ENCODE measurements around the gene FOLR2. TPM values are rescaled to one million over a fixed set of nuclear protein-coding genes. Genes with fewer than 3 reads are reported as not detected.

The FOLR2 gene
- total and polyA plus RNA-seq, 4 donors: 9.4 to 31.5 (median 16.7) TPM

DNA sequence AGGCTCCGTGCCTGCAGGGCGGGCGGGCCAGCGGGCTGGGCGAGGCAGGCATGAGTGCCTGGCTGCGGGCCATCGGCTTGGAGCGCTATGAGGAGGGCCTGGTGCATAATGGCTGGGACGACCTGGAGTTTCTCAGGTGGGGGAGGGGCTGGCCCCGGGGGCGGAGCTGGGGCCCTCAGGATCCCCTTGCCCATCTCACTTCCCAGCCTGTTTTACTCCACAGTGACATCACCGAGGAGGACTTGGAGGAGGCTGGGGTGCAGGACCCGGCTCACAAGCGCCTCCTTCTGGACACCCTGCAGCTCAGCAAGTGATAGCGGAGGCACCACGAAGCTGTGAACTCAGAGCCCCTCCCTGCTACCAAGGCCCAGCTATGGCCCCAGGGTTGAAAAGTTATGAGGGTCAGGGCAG, 21.5 kb downstream of the FOLR2 start:
- no peaks in the 10 kb centered on the region for H3K9me3 ChIP-seq (ENCODE audit: control insufficient read depth in 4 of 4, low read length in 3 of 4)
- peaks cover 5 to 44% (median 17%) of the 10 kb centered on the region in 4 donors for H3K36me3 ChIP-seq (ENCODE audit: control insufficient read depth in 4 of 4, insufficient read depth in 3 of 4, low read depth in 1 of 4, low read length in 3 of 4)
- no peak overlapping the region for H3K27ac ChIP-seq (ENCODE audit: low read depth in 1 of 2, low read length in 2 of 2)
- no peak overlapping the region for H3K9ac ChIP-seq (ENCODE audit: low read depth in 1 of 2, low read length in 2 of 2)
- TF ChIP-seq EGR1 (IDR thresholded peaks at IDR 0.05; ENCODE audit: low read depth in 2 of 2): no peak
- TF ChIP-seq CTCF (IDR thresholded peaks at IDR 0.05; ENCODE audit: low read depth, low read length, missing input control): peak; percentile 36
- peaks cover 6 to 22% (median 16%) of the 10 kb centered on the region in 4 donors for H3K4me1 ChIP-seq (ENCODE audit: control insufficient read depth in 4 of 4, insufficient read depth in 4 of 4, low read length in 3 of 4)
- DNase-seq (ENCODE audit: low spot score): peak; percentile 61
- H3K27me3 ChIP-seq (ENCODE audit: control insufficient read depth in 4 of 4, insufficient read depth in 4 of 4, low read length in 3 of 4): peaks cover 0 to 6% (median 2%) of the 10 kb centered on the region in 4 donors
- no peak overlapping the region for H3K4me3 ChIP-seq (ENCODE audit: low read depth in 1 of 3, low read length in 3 of 3)
- WGBS: 69% methylated on average over 16 of the region's 16 CpGs

DNA sequence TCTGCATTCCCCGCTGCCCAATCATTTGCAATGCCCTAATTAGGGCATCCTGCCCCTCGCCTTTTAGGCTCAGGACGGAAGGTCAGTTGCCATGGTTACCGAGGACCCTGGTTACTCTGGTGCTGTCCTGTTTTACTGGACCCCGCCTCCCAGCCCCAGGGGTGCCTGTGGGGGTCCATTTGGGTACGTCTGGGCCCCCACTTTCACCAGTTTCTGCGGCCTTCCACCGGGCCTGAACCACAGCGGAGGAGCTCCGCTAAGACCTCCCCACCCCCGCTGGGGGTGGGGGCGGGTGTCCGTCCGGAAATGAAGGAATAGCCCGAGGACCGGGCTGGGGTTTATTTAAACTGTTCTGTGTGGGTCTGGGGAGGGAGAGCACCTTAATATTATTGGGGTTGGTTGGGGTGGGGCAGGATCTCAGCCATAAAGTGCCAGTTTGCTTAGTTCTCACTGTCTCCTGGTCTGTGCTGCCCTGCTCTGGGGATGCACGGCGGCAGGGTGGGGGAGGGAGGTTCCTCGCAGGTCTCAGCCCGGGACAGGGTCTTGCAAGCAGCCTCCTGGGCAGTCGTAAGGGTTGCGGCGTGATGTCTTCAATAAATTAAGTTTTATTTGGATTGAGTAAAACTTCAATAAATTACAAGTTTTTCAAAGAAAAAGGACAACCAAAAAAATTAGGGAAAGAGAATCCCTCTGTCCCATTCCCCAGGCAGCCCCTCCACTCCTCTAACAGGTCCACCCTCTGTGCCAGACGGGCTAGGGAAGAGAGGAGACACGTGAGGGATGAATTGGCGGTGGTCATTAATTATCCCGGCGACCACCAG, 22.1 kb downstream of the FOLR2 start:
- no peaks in the 10 kb centered on the region for H3K9me3 ChIP-seq (ENCODE audit: control insufficient read depth in 4 of 4, low read length in 3 of 4)
- H3K4me1 ChIP-seq (ENCODE audit: control insufficient read depth in 4 of 4, insufficient read depth in 4 of 4, low read length in 3 of 4): peaks cover 8 to 22% (median 16%) of the 10 kb centered on the region in 4 donors
- peaks cover 5 to 37% (median 14%) of the 10 kb centered on the region in 4 donors for H3K36me3 ChIP-seq (ENCODE audit: control insufficient read depth in 4 of 4, insufficient read depth in 3 of 4, low read depth in 1 of 4, low read length in 3 of 4)
- H3K9ac ChIP-seq (ENCODE audit: low read depth in 1 of 2, low read length in 2 of 2): no peak overlapping the region
- 67% methylated on average over 28 of the region's 28 CpGs for WGBS
- TF ChIP-seq RXRA (IDR thresholded peaks at IDR 0.05): no peak
- TF ChIP-seq GABPA (IDR thresholded peaks at IDR 0.05 in 1 of 2, conservative IDR thresholded peaks at IDR 0.05 in 1 of 2): no peak
- no peak for TF ChIP-seq ZBTB33 (IDR thresholded peaks at IDR 0.05)
- no peak for TF ChIP-seq SP1 (IDR thresholded peaks at IDR 0.05)
- H3K27ac ChIP-seq (ENCODE audit: low read depth in 1 of 2, low read length in 2 of 2): no peak overlapping the region
- no peak overlapping the region for H3K4me3 ChIP-seq (ENCODE audit: low read depth in 1 of 3, low read length in 3 of 3)
- no peak for DNase-seq (ENCODE audit: low spot score)
- H3K27me3 ChIP-seq (ENCODE audit: control insufficient read depth in 4 of 4, insufficient read depth in 4 of 4, low read length in 3 of 4): peaks cover 0 to 7% (median 6%) of the 10 kb centered on the region in 4 donors

DNA sequence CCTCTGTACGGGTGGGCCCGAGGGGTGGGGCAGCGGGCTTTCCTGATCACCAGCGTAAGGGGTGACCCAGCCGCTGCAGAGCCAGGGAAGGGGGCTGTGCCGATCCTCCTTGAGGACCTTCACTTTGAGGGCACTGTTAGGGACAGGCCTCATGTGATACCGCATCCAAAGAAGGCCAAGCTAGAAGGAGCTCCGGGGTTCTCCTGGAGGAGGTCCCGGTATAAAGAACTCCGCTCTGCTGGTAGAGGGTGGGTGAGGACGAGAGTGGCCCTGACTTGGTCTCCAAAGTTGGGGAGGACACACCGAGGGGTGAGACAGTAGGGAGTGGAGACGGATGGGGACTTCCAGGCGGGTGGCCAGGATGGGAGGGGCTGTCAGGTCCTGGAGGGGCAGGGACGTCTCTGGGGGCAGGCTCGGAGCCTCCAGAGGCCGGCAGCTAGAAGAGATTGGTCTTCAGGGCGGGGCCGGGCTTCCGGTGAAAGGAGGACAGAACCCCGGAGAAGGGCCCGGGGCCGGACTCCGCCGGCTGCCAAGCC, 22.8 kb downstream of the FOLR2 start:
- no peak for TF ChIP-seq FOXA2 (IDR thresholded peaks at IDR 0.05)
- no peak for TF ChIP-seq SP1 (IDR thresholded peaks at IDR 0.05)
- TF ChIP-seq GABPA (IDR thresholded peaks at IDR 0.05 in 1 of 2, conservative IDR thresholded peaks at IDR 0.05 in 1 of 2): no peak
- DNase-seq (ENCODE audit: low spot score): peak; percentile 36
- peak overlapping the region in 1 of 3 donors; percentile 49 for H3K4me3 ChIP-seq (ENCODE audit: low read depth in 1 of 3, low read length in 3 of 3)
- WGBS: 12% methylated on average over 25 of the region's 25 CpGs
- no peak overlapping the region for H3K27ac ChIP-seq (ENCODE audit: low read depth in 1 of 2, low read length in 2 of 2)
- peaks cover 0 to 9% (median 7%) of the 10 kb centered on the region in 4 donors for H3K27me3 ChIP-seq (ENCODE audit: control insufficient read depth in 4 of 4, insufficient read depth in 4 of 4, low read length in 3 of 4)
- H3K4me1 ChIP-seq (ENCODE audit: control insufficient read depth in 4 of 4, insufficient read depth in 4 of 4, low read length in 3 of 4): peaks cover 9 to 22% (median 16%) of the 10 kb centered on the region in 4 donors
- peaks cover 5 to 30% (median 10%) of the 10 kb centered on the region in 4 donors for H3K36me3 ChIP-seq (ENCODE audit: control insufficient read depth in 4 of 4, insufficient read depth in 3 of 4, low read depth in 1 of 4, low read length in 3 of 4)
- no peak overlapping the region for H3K9ac ChIP-seq (ENCODE audit: low read depth in 1 of 2, low read length in 2 of 2)
- H3K9me3 ChIP-seq (ENCODE audit: control insufficient read depth in 4 of 4, low read length in 3 of 4): no peaks in the 10 kb centered on the region
